HG02678 (cell line): ENCODE results near the gene KIFAP3.
"Not testable (repeated sequence)": the region's sequence is repeated elsewhere in the genome, so short reads cannot be mapped to it uniquely, and the experiment has no call there.

Experiments
- ATAC-seq: cut with Tn5 transposase; IDR thresholded peaks from one replicate; pipeline ENCODE4 v1.9.1; 2021; ENCODE audit warnings: mild to moderate bottlenecking, moderate library complexity; ENCODE audit not compliant: unreplicated experiment

The KIFAP3 gene

DNA sequence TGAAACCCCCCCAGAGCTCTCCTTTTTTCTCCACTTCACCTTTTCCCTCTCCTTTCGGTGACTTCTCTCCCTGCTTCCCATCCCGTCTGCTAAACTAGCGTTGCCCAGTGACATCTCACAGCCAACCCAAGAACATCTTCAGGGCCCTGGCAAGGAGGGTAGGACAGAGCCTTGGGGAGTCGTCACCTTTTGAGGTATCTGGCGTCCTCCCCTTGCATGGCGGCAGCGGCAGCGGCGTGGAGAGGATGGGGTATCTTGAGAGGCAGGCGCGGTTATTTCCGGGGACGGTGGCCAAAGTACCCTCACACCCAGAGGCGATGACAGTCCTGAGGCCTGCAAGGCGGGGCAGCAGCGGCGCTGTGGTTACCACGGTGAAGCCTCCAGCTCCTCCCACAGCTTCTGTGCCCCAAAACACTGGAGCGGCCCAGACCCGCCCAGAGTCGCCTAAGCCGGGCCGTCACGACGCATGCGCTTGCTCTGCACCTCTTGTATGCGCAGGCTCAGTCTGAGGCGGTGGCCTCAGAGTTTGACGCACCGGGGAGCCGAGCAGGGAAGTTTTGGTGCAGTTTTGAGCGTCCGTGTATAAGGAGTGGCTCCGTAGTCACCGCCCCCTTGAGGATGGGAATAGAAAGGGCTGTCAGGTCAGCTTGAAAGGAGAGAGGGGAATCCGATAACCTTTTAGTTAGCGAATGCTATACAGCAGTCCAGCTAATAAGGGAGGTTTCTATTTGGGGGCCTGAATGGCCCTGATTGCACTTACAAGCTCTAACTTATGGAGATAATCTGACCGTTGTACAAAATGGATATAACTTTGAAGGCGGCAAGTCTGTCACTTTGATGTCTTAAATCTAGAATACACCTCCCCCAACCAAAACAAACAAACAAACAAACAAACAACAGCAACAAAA, at the start of gene KIFAP3:
TSS of gene KIFAP3 (minus strand) at position 446 of the 908 bp plus-strand sequence. CDS start at position 218, 228 bp downstream.
- peak; percentile 98 for ATAC-seq

DNA sequence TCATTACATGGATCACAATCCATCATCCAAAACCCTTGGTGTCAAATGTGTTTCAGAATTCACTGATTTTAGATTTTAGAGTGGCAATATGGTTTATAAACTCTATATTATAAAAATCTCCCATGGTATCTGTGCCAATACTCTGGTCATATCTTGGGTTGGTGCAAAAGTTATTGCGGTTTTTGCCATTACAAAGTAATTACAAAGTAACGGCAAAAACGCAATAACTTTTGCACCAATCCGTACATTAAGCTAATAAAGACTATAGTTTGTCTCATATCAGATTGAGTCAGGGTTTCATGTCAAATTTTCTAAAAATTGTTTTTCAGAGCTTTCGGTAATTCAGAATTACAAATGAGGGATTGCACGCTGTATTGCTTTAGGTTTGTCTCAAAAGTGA, 47.9 kb upstream of the KIFAP3 start:
- no peak for ATAC-seq

DNA sequence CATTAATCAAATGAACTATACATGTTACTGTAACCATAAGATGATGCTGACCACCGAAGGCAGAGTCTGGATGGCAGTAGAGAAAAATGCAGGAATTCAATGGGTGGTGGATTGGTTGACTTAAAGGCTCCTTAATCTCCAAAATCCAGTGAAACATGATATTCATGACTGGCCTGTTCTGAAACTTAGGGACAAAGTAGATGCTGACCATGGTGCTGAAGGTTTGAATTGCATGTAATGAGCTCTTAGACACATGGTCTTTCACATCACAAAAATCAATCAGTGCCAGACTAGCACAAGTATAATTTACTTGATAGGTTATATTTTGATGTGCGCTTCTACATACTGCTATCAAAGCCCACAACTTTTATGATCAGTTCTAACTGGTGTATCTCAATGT, 40.4 kb upstream of the KIFAP3 start:
- ATAC-seq, result no peak

DNA sequence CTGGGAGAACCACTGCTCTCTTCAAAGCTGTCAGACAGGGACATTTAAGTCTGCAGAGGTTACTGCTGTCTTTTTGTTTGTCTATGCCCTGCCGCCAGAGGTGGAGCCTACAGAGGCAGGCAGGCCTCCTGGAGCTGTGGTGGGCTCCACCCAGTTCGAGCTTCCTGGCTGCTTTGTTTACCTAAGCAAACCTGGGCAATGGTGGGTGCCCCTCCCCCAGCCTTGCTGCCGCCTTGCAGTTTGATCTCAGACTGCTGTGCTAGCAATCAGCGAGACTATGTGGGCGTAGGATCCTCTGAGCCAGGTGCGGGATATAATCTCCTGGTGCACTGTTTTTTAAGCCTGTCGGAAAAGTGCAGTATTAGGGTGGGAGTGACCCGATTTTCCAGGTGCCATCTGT, 38.6 kb upstream of the KIFAP3 start:
- ATAC-seq, result not testable (repeated sequence)

DNA sequence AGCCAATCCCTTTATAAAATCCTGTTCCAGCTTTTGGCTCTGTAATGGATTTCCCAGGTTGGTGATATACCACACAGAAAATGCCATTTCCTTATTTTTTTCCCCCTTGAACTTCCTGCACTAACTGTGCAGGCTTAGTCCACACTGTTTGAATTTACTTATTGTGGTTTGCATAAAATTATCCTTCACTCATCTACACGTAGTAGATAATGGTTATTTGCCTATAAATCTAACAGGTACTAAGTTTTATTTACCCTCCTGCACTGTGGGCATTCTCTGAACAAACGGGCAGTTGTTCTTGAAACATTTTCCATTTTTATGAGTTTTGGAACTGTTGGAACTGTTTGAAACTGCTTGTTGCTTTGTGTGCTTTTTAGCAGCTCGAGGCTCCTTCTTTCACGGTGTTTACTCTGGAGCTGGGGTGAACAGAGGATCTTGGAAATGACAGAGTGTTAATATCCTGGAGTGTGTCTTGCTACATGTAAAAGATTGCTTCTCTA, 23.0 kb upstream of the KIFAP3 start:
- no peak for ATAC-seq

DNA sequence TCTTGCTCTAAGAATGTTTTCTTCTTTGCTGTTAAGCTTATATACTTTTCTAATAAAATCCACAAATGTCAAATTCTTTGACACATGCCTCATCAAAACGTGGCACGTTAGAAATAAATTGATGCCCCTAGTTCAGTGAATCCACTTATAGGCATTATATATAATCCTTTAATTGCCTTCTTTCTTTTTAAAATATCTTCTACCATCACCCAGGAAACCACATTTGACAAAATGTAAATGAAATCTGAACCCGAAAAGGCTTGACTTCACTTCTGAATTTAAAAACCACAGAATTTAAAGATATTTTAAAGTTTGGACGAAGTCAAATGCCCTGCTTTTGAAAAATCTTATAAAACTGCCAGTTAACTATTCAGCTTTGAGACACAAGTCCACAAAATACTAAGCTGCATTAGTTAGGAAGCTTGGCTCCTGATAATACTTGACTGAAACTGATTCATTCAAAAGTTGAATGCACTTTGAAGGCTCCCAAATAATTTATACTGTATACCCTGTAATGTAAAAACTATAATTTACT, 22.4 kb upstream of the KIFAP3 start:
- no peak for ATAC-seq

DNA sequence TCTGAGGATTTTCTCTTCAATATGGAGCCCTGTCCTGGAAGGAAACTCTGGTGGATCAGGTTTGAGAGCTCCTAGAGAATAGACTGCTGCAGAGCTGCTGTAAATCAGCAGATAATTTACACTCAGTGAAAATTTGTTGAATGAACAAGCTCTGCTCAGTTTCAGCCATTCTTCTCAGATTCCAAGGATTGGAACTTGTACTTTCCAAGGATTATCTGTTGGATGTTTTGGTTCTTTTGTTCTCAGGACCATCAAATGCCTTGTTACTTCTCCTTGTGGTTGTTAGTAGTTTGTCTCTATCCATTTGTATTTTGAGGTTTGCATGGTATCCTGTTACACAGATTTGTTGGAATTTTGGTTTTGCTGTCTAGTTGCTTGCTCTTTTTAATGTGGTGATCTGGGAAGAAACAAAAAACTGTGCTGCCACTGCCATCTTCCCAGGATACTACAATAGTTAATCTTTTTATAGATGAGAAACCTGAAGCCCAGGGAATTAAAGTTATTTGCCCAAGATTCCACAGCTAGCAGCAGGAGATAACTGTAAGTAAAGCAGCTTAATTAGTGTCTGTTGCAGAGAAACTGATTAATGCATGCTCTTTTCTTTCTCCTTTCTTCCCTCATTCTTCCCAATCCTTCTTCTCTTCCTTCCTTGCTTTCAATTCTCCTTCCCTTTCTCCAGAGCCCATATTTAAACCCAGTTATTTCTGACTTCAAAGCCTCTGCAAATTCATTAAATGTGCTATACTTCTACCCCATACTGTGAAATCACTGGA, 21.7 kb upstream of the KIFAP3 start:
- no peak for ATAC-seq

DNA sequence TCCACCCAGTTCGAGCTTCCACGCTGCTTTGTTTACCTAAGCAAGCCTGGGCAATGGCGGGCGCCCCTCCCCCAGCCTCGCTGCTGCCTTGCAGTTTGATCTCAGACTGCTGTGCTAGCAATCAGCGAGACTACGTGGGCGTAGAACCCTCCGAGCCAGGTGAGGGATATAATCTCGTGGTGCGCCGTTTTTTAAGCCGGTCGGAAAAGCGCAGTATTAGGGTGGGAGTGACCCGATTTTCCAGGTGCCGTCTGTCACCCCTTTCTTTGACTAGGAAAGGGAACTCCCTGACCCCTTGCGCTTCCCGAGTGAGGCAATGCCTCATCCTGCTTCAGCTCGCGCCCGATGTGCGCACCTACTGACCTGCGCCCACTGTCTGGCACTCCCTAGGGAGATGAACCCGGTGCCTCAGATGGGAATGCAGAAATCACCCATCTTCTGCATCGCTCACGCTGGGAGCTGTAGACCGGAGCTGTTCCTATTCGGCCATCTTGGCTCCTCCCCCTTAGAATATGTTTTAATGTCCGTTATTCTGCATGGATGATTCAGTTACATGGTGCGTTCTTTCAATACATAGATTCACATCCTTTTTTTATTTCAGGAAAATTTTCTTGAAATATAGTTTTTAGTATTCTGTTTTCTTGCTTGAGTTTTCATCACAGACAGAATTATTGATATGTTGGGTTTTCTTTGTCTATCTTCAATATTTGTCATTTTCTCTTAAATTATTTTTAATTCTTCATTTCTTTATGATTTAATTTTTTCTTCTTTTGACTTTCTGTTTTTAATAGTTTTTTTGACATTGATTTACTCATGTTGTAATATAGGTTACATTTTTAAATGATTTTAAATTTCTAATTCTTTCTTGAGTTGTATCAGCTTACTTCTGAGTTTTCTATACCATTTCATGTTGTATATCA, 20.5 kb upstream of the KIFAP3 start:
- not testable (repeated sequence) for ATAC-seq

DNA sequence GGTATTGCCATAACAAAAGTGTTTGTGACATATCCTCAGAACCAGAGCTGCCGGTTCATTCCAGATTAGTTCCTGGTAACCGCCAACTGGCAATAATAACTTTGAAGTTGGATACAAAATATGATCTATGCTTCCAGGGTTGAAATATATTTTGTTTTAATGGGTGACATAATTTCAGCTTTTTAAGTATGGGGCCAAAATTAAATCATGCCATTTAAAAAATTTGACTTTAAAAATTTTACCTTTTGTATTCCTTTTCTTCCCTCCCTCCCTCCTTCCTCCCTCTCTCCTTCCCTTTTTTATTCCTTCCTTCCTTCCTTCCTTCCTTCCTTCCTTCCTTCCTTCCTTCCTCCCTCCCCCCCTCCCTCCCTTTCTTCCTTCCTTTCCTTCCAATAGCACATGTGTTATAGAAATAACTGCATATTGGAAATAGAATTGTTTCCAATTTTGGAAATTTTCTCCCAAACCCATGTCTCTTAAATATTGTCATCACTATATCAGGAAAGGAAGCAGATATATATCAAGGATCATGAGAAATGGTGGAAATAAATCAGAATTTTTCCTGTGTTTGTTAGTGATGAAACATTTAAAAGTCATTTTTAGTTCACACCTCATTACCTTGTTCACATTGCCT, 12.0 kb upstream of the KIFAP3 start:
- ATAC-seq, result no peak

DNA sequence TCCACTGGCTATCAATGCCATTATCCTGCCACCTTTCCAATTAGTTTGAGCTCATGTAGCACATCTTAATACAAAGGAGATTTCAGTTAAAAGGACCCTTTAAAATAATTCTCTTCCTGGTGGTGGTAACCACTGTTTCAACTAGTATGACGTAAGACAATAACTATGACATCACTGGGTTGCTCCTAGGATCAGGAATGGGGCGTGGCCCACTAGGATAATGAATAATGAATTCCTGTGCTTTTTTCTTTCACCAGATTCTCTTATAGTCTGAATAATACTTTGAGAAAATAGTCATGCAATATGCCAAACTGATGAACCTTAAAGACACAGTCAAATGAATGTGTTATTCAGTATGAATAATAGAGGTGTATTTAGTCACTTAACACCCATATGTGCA, 10.6 kb upstream of the KIFAP3 start:
- no peak for ATAC-seq

DNA sequence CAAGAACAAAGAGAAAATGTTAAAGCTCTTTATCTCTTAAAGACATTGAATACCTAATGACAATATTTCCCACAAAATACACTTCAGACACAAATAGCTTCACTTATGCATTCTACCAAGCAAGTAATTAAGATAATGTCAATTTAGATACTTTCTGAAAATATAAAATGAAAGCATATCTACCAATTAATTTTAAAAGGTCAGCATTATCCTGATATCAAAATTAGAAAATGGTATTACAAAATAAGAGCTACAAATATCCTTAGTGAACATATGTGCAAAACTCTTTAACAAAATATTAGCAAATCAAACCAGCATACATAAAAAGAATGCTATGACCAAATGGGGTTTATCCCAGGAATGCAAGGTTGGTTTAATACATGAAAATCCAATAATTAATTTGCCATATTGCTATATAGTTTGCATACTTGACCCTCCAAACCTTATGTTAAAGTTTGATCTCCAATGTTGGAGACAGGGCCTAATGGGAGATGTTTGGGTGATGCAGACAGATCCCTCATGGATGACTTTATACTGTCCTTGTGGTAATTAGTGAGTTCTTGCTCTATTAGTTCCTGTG, 4.2 kb upstream of the KIFAP3 start:
- no peak for ATAC-seq

DNA sequence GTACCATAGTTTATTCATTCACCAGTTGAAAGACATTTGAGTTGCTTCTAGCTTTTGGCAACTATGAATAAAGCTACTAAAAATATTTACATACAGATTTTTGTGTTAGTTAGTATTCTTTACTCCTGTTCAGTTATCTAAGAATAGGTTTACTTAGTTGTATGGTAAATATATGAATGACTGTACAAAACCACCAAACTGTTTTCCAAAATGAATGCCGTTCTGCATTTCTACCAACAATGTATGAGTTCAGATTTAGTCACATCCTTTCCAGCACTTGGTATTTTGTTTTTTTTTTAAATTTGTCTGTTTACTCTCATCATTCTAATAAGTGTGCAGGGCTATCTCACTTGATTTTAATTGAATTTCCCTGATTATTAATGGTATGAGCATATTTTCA, 3.4 kb upstream of the KIFAP3 start:
- no peak for ATAC-seq

DNA sequence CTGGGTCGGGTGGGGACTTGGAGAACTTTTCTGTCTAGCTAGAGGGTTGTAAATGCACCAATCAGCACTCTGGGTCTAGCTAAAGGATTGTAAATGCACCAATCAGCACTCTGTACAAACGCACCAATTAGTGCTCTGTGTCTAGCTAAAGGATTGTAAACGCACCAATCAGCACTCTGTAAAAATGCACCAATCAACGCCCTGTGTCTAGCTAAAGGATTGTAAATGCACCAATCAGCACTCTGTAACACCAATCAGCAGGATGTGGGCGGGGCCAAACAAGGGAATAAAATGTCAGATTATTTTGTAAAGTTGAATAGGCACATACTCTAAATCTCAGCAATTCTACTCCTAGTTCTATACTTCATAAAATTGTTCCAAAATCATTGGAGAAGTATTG, 2.5 kb upstream of the KIFAP3 start:
- ATAC-seq, result not testable (repeated sequence)

DNA sequence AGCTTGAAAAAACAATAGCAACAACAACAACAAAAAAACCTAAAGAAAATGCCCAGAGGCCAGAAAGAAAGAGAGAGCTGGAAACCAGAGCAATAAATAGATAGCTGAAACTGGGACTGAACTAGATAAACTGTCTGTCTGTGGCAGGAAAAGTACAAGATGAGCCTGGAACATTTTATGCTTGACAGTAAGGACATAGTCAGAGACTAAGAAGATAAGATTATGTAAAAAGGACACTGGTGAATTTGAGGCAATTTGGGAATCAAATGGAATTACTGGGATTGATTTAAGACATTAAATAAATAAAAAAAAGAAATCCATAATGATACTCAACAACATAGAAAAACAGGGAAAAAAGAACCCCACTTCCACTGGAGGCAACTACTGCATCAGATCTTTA, 1.7 kb upstream of the KIFAP3 start:
- ATAC-seq, result no peak

DNA sequence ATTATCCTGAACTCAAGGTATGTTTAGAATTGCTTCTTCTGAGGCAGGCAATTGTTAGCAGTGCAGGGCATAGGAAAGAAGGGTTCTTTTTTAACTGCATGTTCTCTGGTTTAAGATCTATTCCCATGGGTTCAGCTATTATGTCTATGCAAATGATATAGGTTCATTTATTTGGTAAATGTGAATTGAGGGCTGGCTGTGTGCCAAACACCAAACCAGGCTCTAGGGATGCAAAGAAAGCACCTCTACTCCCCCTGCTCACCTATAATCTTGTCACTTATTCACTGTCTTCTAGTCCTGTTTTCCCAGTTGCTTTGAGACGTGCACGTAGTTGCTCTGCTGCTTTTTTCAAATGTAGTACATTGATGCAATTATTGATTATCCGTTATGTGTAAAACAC, 691 bp upstream of the KIFAP3 start:
- no peak for ATAC-seq

DNA sequence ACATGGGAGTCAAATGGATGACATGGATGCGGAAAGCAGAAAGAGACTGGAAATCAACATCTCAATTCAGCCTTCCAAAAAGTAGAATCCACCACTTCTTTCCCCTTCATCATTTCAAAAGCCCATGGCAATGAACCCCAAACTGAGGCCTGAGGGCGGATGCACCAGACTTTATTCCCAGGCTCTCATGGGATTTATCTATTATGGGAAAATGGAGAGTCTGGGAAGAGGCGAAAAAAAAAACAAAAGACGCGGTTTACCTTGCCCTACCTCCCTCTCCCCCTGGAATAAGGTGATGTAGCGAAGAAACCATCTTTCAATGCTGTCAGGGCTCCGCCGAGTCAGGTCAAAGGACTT, 624 bp downstream of the KIFAP3 start:
- ATAC-seq, result no peak

DNA sequence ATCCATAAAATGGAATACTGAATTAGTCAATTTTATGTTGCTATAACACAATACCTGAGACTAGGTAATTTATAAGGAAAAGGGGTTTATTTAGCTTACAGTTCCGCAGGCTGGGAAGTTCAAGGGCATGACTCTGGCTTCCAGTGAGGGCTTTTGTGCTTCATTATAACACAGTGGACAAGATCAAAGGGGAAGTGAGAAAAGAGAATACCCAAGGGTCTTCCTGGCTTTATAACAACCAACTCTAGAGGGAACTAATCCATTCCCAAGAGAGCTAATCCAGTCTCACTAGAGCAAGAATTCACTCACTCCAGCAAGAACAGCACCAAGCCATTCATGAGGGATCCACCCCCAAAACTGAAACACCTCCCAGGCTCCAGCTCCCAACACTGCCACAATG, 3.1 kb downstream of the KIFAP3 start:
- ATAC-seq, result no peak

DNA sequence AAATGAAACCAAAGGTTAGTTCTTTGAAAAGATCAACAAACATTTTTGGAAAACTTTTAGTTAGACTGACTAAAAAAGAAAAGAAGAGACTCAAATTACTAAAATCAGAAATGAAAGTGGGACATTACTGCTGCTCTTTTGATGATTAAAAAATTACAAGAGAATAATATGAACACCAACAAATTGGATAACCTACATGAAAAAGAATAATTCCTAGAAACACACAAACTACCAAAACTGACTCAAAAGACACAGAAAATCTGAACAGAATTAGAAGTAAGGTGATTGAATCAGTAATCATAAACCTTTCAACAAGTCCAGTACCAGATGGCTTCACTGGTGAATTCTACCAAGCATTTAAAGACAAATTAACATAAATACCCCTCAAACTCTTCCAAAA, 5.6 kb downstream of the KIFAP3 start:
- no peak for ATAC-seq

DNA sequence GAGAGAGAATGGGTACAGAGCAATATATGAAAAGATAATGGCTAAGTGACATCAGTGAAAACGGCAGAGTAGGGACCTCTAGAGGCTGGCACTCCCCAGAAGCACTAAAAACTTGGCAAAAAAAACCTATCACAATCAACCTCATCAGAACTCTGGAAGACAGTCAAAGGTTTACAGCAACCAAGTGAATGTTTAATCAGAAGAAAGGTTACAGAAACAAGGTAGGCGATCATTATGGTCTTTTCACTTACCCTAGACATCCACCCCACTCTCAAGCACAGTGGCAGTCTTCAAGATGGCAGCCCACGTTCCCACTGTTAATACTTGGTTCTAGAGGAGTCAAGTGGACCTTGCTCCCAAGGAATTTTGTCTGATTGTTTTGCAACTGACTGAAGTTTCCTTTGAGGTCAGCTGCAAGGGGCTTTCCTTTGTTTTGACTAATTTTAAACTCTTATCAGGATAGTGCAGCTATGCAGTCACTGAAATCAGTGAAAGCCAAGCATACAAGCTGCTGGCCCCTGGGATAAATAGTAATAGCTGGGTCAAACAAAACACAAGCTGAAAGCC, 7.2 kb downstream of the KIFAP3 start:
- ATAC-seq, result peak; percentile 53
